OCI-LY3 (cell line): ENCODE measurements around the gene TBRG4.

Experiments
- H2AFZ ChIP-seq: fragments of 200-600, 300-600 bp; shearing (Covaris generic); 2 replicates; pipeline ENCODE4 v1.6.0; 2014; ENCODE audit warnings: antibody characterized with exemption, low read depth, low read length
- H3K27ac ChIP-seq: fragments of 200-600, 300-600 bp; sonication (generic); 2 replicates; pipeline ENCODE4 v1.5.1; 2014; ENCODE audit warnings: mild to moderate bottlenecking, low read length, moderate library complexity, mixed read lengths
- H3K27me3 ChIP-seq: fragments of 200-600, 300-600 bp; sonication (generic); 2 replicates; pipeline ENCODE4 v1.6.1; 2014; ENCODE audit warnings: low read depth, low read length, mixed read lengths
- H3K36me3 ChIP-seq: fragments of 200-600, 300-600 bp; sonication (generic); replicated peaks from 2 replicates; pipeline ENCODE3; 2014; ENCODE audit warnings: low read depth, low read length, mixed read lengths
- H3K4me1 ChIP-seq: fragments of 300-600, 200-600 bp; sonication (generic); 2 replicates; pipeline ENCODE4 v1.6.1; 2014; ENCODE audit warnings: low read length, mixed read lengths
- H3K4me2 ChIP-seq: fragments of 200-600, 300-600 bp; sonication (generic); 2 replicates; pipeline ENCODE4 v1.6.1; 2014; ENCODE audit warnings: low read length, mixed read lengths
- H3K4me3 ChIP-seq: fragments of 300-600, 200-600 bp; sonication (generic); 2 replicates; pipeline ENCODE4 v1.5.1; 2014; ENCODE audit warnings: antibody characterized with exemption, mild to moderate bottlenecking, low read length, moderate library complexity
- H3K79me2 ChIP-seq: fragments of 300-600, 200-600 bp; shearing (Covaris generic); 2 replicates; pipeline ENCODE4 v1.6.1; 2014; ENCODE audit warnings: mild to moderate bottlenecking, low read length, mixed read lengths
- H3K9ac ChIP-seq: fragments of 300-600, 200-600 bp; shearing (Covaris generic); 2 replicates; pipeline ENCODE4 v1.6.0; 2014; ENCODE audit warnings: mild to moderate bottlenecking, low read length, moderate library complexity
- H3K9me3 ChIP-seq: fragments of 200-600, 300-600 bp; shearing (Covaris generic); 2 replicates; pipeline ENCODE4 v1.6.1; 2014; ENCODE audit warnings: low read length, mixed read lengths; ENCODE audit not compliant: insufficient read depth
- H4K20me1 ChIP-seq: fragments of 200-600, 300-600 bp; sonication (generic); 2 replicates; pipeline ENCODE4 v1.6.1; 2016; ENCODE audit warnings: low read length, mixed read lengths; ENCODE audit not compliant: insufficient read depth
- EZH2phosphoT487 ChIP-seq: fragments of 200-600 bp; shearing (Covaris generic); IDR thresholded peaks from 2 replicates; pipeline ENCODE4 v1.6.1; 2018; ENCODE audit warnings: antibody characterized with exemption, mixed run types, low read depth
- TF ChIP-seq, protein P1 (sequence below): fragments of 200-600, 300-600 bp; sonication (generic); IDR thresholded peaks from 2 replicates; pipeline ENCODE4 v1.5.1; 2014; ENCODE audit warnings: antibody characterized with exemption, low read length, low read depth

TBRG4 gene

DNA sequence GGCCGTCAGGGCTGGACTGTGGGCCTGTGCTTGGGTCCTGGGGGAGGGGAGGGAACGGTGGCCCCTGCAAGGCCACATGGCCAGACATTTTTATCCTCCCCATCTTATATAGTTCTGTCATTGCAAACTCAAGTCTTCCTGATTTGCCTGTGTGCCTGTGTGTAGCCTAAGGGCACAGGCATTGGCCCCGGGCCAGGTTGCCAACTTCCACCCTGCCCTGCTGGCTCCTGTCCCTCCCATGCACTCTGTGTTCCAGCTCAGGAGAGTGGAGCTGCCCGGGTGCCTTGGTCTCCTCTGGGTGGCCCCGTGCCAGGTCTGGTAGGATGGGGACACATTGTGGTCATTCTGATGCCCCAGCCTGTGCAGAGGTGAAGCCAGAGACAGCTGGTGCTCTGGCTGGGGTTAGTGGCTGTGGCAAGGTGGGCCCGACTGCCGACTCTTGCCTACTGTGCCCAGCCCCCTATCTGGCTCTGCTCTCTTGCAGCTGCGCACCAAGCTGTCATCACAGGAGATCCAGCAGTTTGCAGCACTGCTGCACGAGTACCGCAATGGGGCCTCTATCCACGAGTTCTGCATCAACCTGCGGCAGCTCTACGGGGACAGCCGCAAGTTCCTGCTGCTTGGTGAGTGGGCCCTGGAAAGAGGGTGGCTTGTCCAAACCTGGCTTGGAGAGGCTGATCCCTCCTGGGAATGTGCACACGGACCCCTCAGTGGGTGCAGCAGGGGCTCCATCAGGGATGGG, 37.5 kb downstream of the TBRG4 start:
- no peak overlapping the region for H2AFZ ChIP-seq
- peaks cover 3% of the 10 kb centered on the region for H3K36me3 ChIP-seq
- no peaks in the 10 kb centered on the region for H3K9me3 ChIP-seq
- H3K27me3 ChIP-seq = no peaks in the 10 kb centered on the region
- TF ChIP-seq, protein P1, sequence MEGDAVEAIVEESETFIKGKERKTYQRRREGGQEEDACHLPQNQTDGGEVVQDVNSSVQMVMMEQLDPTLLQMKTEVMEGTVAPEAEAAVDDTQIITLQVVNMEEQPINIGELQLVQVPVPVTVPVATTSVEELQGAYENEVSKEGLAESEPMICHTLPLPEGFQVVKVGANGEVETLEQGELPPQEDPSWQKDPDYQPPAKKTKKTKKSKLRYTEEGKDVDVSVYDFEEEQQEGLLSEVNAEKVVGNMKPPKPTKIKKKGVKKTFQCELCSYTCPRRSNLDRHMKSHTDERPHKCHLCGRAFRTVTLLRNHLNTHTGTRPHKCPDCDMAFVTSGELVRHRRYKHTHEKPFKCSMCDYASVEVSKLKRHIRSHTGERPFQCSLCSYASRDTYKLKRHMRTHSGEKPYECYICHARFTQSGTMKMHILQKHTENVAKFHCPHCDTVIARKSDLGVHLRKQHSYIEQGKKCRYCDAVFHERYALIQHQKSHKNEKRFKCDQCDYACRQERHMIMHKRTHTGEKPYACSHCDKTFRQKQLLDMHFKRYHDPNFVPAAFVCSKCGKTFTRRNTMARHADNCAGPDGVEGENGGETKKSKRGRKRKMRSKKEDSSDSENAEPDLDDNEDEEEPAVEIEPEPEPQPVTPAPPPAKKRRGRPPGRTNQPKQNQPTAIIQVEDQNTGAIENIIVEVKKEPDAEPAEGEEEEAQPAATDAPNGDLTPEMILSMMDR = no peak
- no peak for TF ChIP-seq EZH2phosphoT487
- no peak overlapping the region for H3K4me3 ChIP-seq
- no peak overlapping the region for H3K4me2 ChIP-seq
- no peak overlapping the region for H3K9ac ChIP-seq
- no peaks in the 10 kb centered on the region for H3K4me1 ChIP-seq
- H4K20me1 ChIP-seq = no peaks in the 10 kb centered on the region
- H3K27ac ChIP-seq = no peak overlapping the region
- no peaks in the 10 kb centered on the region for H3K79me2 ChIP-seq

DNA sequence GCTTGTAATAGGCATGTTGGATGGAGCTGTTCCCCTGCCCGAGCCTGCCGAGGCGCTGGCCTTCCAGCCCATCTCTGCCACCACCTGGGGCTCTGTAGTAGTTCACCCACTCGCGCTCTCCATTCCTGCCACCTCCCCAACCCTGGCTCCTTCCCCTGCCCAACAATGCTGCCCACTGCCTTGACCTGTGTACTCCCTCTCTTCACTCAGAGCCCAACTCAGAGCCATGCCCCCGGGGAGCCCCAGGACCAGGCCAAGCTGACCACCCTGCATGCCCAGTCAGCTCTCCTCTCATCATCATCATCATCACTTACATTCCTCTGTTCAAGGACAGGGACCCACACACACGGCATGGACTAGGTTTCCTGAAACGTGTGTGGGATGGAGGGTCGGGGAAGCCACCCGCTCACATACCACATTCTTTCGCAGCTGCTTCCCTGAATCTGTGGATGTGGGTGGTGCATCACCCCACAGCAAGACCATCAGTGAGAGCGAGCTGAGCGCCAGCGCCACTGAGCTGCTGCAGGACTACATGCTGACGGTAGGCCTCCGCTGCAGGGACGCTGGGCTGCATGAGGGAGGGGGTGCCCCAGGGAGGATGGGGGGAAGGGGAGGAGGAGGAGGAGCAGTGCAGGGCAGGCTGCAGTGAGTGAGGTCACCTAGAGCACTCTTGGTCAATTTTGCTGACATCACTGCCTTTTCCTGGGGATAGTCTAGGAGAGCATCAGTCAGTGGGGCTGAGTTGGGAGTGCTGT, 38.3 kb downstream of the TBRG4 start:
- Histone ChIP-seq H3K4me3 (no peak overlapping the region), H3K9me3 (no peaks in the 10 kb centered on the region), H3K9ac (no peak overlapping the region), H3K27me3 (no peaks in the 10 kb centered on the region), H3K27ac (no peak overlapping the region), H2AFZ (no peak overlapping the region), H3K4me1 (no peaks in the 10 kb centered on the region), H3K4me2 (no peak overlapping the region), H3K36me3 (peaks cover 6% of the 10 kb centered on the region), H4K20me1 (no peaks in the 10 kb centered on the region), H3K79me2 (no peaks in the 10 kb centered on the region)
- no peak for TF ChIP-seq EZH2phosphoT487
- TF ChIP-seq, protein P1 = no peak

DNA sequence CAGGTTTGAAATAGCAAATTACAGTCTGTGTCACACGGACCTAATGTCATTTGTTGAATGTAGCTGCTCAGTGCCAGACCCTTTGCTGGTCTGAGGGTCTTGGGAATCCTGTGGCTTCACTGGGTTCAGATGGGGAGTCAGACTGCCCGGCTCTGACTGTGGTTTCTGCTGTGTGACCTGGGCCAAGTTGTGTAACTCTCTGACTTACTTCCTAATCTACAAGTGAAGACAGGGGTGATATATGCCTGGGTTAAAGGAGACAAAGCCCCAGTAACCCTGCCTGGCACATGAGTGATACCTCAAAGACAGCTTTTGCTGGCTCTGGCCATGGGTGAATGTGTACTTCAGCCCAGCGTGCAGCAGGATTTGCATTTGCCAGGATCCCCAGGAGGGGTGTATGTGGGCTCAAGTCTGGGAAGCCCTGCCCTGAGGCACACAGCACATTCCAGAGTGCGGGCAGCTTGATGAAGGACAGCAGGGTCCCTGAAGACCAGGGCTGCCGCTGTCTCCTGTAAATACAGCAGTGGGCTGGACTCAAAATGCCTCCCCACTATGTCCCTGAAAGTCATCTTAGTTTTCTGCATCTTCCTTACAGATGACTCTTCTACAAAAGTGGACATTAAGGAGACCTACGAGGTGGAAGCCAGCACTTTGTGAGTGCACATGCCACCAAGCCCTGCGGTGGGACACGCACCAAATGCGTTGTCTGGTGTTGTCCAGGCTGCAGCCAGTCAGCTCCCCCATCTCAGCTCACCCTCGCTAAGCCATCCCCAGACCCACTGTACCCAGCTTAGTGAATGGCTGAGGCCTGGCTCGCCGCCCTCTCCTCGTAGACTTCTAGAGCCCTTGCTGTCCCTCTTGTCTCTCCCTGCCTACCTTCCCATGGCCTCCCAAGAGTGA, 39.1 kb downstream of the TBRG4 start:
- Histone ChIP-seq H3K4me1 (no peaks in the 10 kb centered on the region), H3K9ac (no peak overlapping the region), H2AFZ (no peak overlapping the region), H3K27me3 (no peaks in the 10 kb centered on the region), H3K9me3 (no peaks in the 10 kb centered on the region), H3K4me2 (no peak overlapping the region), H3K27ac (no peak overlapping the region), H3K36me3 (peaks cover 6% of the 10 kb centered on the region), H3K79me2 (no peaks in the 10 kb centered on the region), H3K4me3 (no peak overlapping the region), H4K20me1 (no peaks in the 10 kb centered on the region)
- TF ChIP-seq, protein P1 = no peak
- no peak for TF ChIP-seq EZH2phosphoT487
